HG03457 (cell line): ENCODE data around the gene C1orf210.

Experiments used
- ATAC-seq: cut with Tn5 transposase; IDR thresholded peaks from one replicate; pipeline ENCODE4 v1.9.1; 2021; ENCODE audit warnings: moderate number of reproducible peaks; ENCODE audit not compliant: unreplicated experiment

C1orf210 gene

GRCh38 chr1:43312663-43313515, 27.5 kb upstream of the C1orf210 start:
- no peak for ATAC-seq

- no peak for ATAC-seq
Observed at GRCh38 chr1:43312212-43312623, 26.8 kb upstream of the C1orf210 start.

GRCh38 chr1:43311521-43311920, 26.1 kb upstream of the C1orf210 start:
- ATAC-seq, result no peak

DNA sequence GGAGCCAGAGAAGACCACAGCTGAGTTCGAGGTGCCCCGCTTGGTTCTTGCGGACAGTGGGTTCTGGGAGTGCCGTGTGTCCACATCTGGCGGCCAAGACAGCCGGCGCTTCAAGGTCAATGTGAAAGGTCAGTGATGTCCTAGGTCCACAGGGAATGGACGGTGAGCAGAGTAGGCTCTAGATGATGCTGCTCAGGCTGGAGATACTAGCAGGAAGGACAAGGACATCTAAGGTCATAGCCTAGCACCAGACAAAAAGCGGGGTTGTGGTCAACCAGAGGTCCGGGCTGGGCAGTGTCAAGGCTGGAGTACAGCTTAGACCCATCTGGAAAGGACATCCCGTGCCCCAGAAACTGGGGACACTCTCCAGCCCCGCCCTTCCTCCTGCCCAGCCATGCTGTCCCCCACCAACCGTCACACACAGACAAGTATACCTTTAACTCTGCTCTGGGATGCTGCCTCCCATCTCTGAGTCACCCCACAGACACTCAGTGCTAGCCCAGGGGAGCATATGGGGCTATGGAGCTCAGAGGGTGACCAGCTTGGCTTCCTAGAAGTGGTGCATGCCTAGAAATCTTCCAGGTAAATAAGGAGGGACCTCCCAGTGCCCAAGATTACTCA, 24.1 kb upstream of the C1orf210 start:
- ATAC-seq, result no peak

DNA sequence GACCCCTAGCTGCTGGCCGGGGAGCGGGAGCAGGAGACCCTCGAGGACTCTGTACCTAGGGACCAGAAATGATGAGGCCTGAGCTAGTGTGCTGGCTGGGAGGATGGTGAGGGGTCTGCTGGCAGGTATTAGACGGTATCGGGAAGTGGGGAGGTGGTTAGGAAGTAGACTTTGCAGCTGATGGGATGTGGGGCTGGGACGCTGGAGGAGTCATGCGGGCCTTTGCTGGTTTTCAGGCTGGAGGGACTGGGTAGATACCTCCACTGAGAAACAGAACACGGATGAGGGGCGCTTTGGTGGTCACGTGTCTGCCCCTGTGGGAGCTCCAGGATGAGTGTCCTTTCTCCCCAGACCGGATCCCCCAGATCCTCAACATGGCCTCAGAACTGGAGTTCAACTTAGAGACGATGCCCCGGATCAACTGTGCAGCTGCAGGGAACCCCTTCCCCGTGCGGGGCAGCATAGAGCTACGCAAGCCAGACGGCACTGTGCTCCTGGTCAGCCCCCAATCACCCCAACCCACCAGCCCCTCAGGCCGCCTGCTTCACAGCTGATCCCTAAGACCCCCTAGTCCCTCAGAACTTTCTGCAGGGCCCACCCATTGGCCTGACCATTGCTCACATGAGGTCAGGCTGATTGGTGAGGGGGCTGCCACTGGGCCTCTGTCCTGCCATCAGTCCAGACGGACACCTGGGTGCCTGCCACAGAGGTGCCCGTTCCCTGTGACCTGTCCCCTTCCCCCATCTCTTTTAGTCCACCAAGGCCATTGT, 23.4 kb upstream of the C1orf210 start:
- ATAC-seq, result no peak

GRCh38 chr1:43307458-43308158, 22.2 kb upstream of the C1orf210 start:
- no peak for ATAC-seq

- ATAC-seq, result no peak
Observed at GRCh38 chr1:43306688-43307457, 21.5 kb upstream of the C1orf210 start.

DNA sequence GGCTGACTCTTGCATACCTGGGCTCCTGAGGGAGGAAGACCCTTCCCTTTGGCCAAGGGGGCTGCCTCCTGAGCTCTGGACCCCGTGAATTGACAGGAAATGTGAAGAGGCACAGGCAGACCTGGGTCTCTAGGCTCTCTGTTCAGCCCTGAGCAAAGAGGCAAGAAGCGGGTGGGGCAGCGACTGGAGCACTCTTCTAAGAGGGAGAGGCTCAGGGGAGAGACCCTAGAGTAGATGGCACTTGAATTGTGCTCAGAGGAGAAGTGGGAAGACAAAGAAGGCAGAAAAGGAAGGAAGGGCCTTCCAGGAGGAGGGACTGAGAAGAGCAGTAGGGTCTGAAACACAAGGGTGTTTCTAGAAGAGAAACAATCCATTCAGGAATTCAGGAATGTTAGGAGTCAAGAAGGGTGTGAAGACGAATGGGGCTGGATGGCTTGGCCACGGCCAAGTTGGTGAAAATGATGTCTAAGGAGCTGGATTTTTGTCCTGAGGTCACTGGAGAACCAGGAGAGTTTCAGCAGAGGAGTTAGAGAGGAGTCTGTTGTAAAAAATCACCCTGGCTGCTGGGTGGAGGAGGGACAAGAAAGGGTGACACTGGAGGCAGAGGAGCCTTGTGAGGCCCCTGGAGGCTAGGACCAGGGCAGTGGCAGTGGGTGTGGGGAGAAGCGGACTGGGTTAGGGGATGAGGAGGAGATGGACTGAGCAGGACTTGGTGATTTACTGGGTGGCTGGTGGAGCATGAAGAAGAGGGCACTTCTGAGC, 20.7 kb upstream of the C1orf210 start:
- ATAC-seq, result no peak

DNA sequence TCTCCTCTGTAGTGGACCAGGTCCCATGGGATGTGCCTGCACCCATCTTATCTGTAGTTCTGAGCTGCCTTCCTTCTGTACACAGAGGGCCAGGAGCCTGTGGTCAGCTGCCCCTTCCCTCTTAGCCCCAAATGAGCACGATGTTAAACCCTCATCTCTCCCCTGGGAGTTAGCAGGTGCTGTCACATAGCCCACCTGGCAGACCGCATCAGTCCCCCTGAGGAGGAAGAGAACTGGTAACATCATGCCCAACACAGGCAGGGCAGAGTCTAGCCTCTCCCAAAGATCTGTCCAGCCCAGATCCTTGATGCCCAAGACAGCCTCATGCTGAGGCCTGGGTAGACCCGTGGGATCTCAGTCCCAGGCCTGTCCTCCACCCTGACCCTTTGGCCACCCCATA, 20.1 kb upstream of the C1orf210 start:
- ATAC-seq, result no peak

DNA sequence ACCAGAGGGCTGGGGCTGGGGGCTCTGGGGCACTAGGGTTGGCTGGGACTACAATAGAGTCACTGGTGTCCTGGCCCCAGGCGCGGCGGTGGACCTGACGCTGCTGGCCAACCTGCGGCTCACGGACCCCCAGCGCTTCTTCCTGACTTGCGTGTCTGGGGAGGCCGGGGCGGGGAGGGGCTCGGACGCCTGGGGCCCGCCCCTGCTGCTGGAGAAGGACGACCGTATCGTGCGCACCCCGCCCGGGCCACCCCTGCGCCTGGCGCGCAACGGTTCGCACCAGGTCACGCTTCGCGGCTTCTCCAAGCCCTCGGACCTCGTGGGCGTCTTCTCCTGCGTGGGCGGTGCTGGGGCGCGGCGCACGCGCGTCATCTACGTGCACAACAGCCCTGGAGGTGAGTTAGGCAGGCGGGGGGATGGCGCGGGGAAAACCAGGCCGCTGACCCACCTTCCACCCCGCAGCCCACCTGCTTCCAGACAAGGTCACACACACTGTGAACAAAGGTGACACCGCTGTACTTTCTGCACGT, 19.5 kb upstream of the C1orf210 start:
- no peak for ATAC-seq

DNA sequence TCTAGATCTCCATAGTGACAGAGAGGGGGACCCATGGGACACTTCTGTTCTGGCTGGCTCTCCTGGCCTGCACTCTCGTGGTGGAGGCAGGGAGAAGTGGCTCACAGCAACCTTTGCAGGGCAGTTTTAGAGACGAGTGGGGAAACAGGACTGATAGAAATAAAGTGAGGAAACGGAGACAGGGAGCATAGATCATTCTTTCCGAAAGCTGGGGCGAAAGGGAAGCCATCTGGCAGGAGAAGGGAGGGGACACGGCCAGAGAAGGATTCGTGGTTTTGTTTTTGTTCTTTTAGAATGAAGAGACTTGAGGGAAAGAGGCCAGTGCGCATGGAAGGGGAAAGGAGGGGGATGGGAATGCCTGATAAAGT, 18.9 kb upstream of the C1orf210 start:
- no peak for ATAC-seq

DNA sequence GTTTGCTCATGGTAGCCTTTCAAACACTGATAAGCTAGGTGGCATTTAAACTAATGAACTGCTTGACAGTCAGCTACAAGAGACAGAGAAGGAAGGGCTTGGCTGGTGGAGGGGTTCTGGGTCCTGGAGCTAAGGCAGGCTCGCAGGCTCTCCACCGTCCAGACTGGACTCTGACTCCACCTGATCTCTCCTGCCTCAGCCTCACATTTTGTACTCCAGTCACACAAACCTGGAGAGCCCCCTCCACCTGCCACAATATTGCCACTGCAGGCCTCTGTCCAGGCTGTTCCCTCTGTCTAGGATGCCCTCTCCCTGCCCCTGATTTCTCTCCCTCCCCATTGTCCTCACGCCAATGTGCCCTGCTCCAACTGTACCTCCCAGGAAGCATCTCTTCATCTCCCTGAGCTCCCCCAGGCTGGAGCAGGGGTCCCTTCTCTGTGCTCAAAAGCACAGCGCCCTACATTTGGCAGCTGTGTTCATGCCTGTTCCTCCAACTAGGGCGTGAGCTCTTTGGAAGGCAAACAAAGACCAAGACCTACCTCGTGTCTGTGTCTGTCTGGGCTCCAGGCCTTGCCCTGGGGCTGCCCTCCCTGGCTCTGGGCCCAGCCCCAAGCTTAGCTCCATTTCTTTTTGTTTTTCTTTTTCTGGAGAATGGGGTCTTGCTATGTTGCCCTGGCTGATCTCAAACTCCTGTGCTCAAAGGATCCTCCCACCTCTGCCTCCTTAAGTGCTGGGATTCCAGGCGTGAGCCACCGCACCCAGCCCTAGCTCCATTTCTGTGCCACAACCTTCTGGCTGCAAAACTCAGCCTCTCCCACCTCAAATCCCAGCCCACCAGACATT, 18.3 kb upstream of the C1orf210 start:
- ATAC-seq, result no peak

DNA sequence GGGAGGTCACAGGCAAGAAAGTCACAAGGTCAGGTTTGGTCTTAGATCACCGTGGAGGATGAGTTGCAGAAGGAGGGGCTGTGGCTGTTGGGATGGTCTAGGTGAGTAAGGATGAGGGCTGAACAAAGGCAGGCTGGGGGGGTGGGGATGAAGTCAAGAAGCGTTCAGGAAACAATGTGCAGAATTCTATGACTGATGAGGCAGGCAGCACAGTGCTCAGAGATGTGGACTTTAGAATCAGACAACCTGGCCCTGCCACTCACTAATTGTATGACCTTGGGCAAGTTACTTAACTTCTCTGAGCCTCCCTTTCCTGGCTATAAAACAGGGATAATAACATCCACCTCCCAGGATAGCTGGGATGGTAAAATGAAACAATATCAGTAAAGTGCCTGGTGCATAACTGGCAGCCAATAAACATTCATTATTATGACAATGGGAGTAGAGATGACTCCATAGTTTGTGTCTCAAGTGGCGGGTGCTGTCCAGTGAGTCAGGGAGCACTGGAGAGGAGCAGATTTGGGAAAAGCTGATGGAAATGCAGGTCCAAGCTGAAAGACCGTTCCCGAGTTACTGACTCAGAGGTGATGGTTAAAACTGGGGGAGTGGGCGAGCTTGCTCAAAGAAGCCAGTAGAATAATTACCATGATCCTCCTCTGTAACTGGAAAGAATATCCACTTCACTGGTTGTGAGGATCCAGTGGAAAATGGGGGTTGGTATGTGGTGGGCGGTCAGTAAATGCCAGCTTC, 17.5 kb upstream of the C1orf210 start:
- ATAC-seq, result no peak

GRCh38 chr1:43302201-43302600, 16.8 kb upstream of the C1orf210 start:
- no peak for ATAC-seq

DNA sequence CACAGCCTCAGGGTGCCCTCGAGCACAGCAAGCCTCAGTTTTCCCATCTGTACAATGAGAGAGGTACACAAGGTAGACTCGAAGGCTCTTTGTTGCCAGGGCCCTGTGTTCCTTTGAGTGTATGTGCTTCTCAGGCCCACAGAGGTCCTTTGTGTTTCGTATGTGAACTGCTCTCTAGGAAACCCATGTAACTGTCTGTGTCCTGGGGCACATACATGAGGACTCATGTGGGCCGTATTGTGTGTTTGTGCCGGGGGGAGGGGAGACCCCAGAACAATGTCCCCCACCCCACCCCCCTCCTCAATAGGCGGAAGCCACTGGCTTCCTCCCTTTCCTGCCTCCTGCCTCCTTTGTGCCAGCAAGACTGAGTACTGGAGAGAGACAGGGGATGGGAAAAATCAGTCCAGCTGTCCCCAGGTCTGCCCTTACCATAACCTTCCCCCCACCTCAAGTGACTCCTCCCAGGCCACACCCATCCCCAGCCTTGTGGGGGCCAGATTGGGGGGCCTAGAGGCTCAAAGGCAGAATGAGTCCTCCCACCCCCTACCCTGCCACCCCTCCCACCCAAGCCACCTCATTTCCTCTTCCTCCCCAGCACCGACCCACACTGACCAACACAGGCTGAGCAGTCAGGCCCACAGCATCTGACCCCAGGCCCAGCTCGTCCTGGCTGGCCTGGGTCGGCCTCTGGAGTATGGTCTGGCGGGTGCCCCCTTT, 15.2 kb upstream of the C1orf210 start, which contains the start of gene TIE1:
Gene TIE1, plus strand, starts transcription at position 605 of the 717 bp plus-strand sequence. Its CDS starts 90 bp downstream, at position 695.
- ATAC-seq, result no peak

DNA sequence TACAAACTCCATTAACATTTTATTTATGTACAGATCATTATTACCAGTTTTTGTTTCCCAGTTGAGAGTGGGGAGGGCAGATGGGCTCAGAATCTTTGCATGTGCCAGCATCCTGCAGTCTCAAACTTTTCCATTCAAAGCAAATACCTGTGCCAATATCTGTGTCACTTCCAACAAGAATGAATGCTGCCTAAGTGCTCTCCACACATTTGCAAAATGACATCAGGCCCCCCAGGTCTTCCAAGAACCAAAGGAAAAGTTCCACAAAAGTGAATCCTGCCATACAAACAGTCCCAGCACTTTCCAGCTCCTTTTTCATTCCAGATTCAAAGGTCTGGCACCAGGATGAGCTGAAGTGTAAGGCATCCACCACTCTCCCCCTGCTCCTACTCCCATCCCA, 13.7 kb upstream of the C1orf210 start:
- ATAC-seq, result no peak

DNA sequence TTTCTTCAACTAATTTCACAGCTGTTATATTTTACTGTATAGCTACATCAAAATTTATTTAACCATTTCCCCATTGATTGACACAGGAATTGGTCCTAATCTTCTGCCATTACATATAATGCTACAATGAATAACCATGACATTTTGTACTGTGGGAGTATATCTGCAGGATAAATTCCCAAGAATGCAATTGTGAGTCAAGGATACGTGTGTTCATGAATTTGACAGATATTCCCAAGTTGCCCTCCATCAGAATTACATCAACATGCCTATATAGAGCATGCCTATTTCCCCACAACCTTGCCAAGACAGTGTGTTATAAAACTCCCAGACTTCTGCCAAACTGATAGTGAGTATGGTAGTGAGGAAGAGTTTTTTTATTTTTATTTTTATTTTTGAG, 12.7 kb upstream of the C1orf210 start:
- ATAC-seq, result no peak
